GM12878 (cell line): ENCODE measurements around the gene NEGR1. TPM values are rescaled to one million over a fixed set of nuclear protein-coding genes. Genes with fewer than 3 reads are reported as not detected.

Source experiments
- ATAC-seq: fragments of 200-7000 bp; cut with Tn5 transposase; 3 replicates; pipeline ENCODE4 v1.9.1; 2020; ENCODE audit warnings: mild to moderate bottlenecking, moderate library complexity
- BruUV-seq: library from RNA; stranded (reverse); fragments of 400-500 nt; replicated peaks from 2 replicates; lab custom pipeline; 2021; lab: Mats Ljungman, UMichigan
- CTCF ChIA-PET: fragments of 300-600 bp; sonication (Branson Sonifier 250); formaldehyde crosslinking; extraction: SDS; loops from one replicate; lab custom pipeline; 2021; ENCODE audit warnings: inconsistent platforms; lab: Yijun Ruan, JAX
- POLR2A ChIA-PET: fragments of 350-600 bp; formaldehyde crosslinking; extraction: SDS; loops from one replicate; lab custom pipeline; 2021; ENCODE audit warnings: inconsistent platforms; lab: Charles Lee
- RAD21 ChIA-PET: fragments of 300-600 bp; sonication (Branson Sonifier 250); formaldehyde crosslinking; loops from one replicate; lab custom pipeline; 2023; ENCODE audit warnings: antibody characterized with exemption; ENCODE audit not compliant: unreplicated experiment; lab: Charles Lee
- SMC1A ChIA-PET: fragments of 300-600 bp; sonication (Branson Sonifier 250); formaldehyde crosslinking; loops from one replicate; lab custom pipeline; 2023; ENCODE audit not compliant: unreplicated experiment, uncharacterized antibody; lab: Charles Lee
- DNase-seq: peaks from one replicate; pipeline ENCODE4 v3.0.0-alpha.2; 2011; ENCODE audit warnings: low read depth, low spot score
- FAIRE-seq: peaks from 3 replicates; lab custom pipeline; 2011; peaks lifted over from hg19 to GRCh38; lab: Jason Lieb, UNC
- H2AFZ ChIP-seq: 2 replicates; pipeline ENCODE4 v1.6.0; 2011; ENCODE audit warnings: low read depth, low read length, control low read depth; ENCODE audit not compliant: control insufficient read depth
- H3K27ac ChIP-seq: 2 replicates; pipeline ENCODE4 v1.5.1; 2011; ENCODE audit warnings: control low read depth; ENCODE audit not compliant: control insufficient read depth, insufficient read depth
- H3K27me3 ChIP-seq, 2 experiments: replicated peaks in 1 of 2; 2 replicates each; pipeline versions ENCODE4 v1.6.0 to v1.6.1; 2011; ENCODE audit warnings: low read length in 1 of 2; ENCODE audit not compliant: control insufficient read depth in 2 of 2, insufficient read depth in 2 of 2
- H3K36me3 ChIP-seq, 2 experiments: 2 replicates each; pipeline ENCODE4 v1.5.1; 2011; ENCODE audit warnings: low read length in 1 of 2; ENCODE audit not compliant: control insufficient read depth in 2 of 2, insufficient read depth in 2 of 2
- H3K4me1 ChIP-seq: 2 replicates; pipeline ENCODE4 v1.6.1; 2011; ENCODE audit warnings: mild to moderate bottlenecking, low read length, moderate library complexity, mixed read lengths; ENCODE audit not compliant: control insufficient read depth, insufficient read depth
- H3K4me2 ChIP-seq: 2 replicates; pipeline ENCODE4 v1.6.0; 2011; ENCODE audit warnings: control low read depth; ENCODE audit not compliant: control insufficient read depth, insufficient read depth
- H3K4me3 ChIP-seq: fragments of 200-600 bp; sonication (generic); 2 replicates; pipeline ENCODE4 v1.5.1; 2016
- H3K79me2 ChIP-seq: 2 replicates; pipeline ENCODE4 v1.6.0; 2011; ENCODE audit warnings: low read length; ENCODE audit not compliant: control insufficient read depth, insufficient read depth
- H3K9ac ChIP-seq: 2 replicates; pipeline ENCODE4 v1.8.0; 2011; ENCODE audit warnings: low read length, control low read depth, mixed read lengths; ENCODE audit not compliant: control insufficient read depth, insufficient read depth
- H3K9me3 ChIP-seq: replicated peaks from 3 replicates; pipeline ENCODE4 v1.5.1; 2011; ENCODE audit warnings: mild to moderate bottlenecking, low read length; ENCODE audit not compliant: control insufficient read depth, insufficient read depth
- H4K20me1 ChIP-seq: 2 replicates; pipeline ENCODE4 v1.6.0; 2011; ENCODE audit not compliant: control insufficient read depth, insufficient read depth
- CHD2 ChIP-seq: IDR thresholded peaks from 2 replicates; pipeline ENCODE4 v1.6.1; 2011; ENCODE audit warnings: low read depth, low read length, improper control_type of control experiment, borderline replicate concordance
- ELK1 ChIP-seq: IDR thresholded peaks from 2 replicates; pipeline ENCODE4 v1.6.1; 2012; ENCODE audit warnings: low read depth, low read length, improper control_type of control experiment
- ETV6 ChIP-seq, 2 experiments: fragments of 450-650 bp in 1 of 2; IDR thresholded peaks in 1 of 2; conservative IDR thresholded peaks in 1 of 2; 2 replicates each; pipeline ENCODE4 v1.6.1; 2014; ENCODE audit warnings: antibody characterized with exemption in 1 of 2, borderline replicate concordance in 1 of 2, low read depth in 1 of 2, mild to moderate bottlenecking in 1 of 2, moderate library complexity in 1 of 2
- HDAC6 ChIP-seq: fragments of 200-600 bp; sonication (generic); IDR thresholded peaks from one replicate; pipeline ENCODE4 v1.8.0; 2017; ENCODE audit warnings: antibody characterized with exemption; ENCODE audit not compliant: unreplicated experiment
- HDGF ChIP-seq: fragments of 450-650 bp; IDR thresholded peaks from 2 replicates; pipeline ENCODE4 v1.6.1; 2016; ENCODE audit warnings: antibody characterized with exemption
- NFYB ChIP-seq: IDR thresholded peaks from 2 replicates; pipeline ENCODE4 v1.6.1; 2011; ENCODE audit warnings: low read depth, mild to moderate bottlenecking, low read length, improper control_type of control experiment, moderate library complexity; ENCODE audit not compliant: insufficient read depth
- NR2C1 ChIP-seq: fragments of 450-650 bp; IDR thresholded peaks from 2 replicates; pipeline ENCODE4 v1.6.1; 2017; ENCODE audit warnings: antibody characterized with exemption, mild to moderate bottlenecking, moderate library complexity
- RFX5 ChIP-seq: IDR thresholded peaks from 2 replicates; pipeline ENCODE4 v1.6.1; 2011; ENCODE audit warnings: low read depth, low read length, improper control_type of control experiment
- SMARCA5 ChIP-seq: fragments of 450-650 bp; IDR thresholded peaks from 2 replicates; pipeline ENCODE4 v1.6.1; 2017; ENCODE audit warnings: mild to moderate bottlenecking
- SMC3 ChIP-seq: IDR thresholded peaks from 2 replicates; pipeline ENCODE4 v1.6.1; 2011; ENCODE audit warnings: low read length, improper control_type of control experiment, borderline replicate concordance
- SREBF1 ChIP-seq: IDR thresholded peaks from 2 replicates; pipeline ENCODE4 v1.6.1; 2012; ENCODE audit warnings: mild to moderate bottlenecking, low read length
- WGBS: methylation state at CpG from one replicate; pipeline ENCODE4 v1.1.6; 2016; ENCODE audit warnings: low lambda C conversion rate; ENCODE audit not compliant: insufficient replicate concordance, insufficient coverage; ENCODE audit errors: missing lambda C conversion rate; 5-methylcytosine and 5-hydroxymethylcytosine counted together
- in situ Hi-C: fragments of 300-500 bp; cut with MboI; formaldehyde crosslinking; loops from 9 replicates; pipeline ENCODE4 v1.14.3; 2018; ENCODE audit warnings: mixed read lengths
- intact Hi-C: fragments of 100-400 bp; cut with micrococcal nuclease; formaldehyde crosslinking; loops from one replicate; pipeline ENCODE4 v1.14.2; 2022; ENCODE audit not compliant: unreplicated experiment
- polyA plus RNA-seq, 11 experiments: library from polyadenylated mRNA; depleted of rRNA in 4 of 11; unstranded in 6 of 11; stranded (reverse) in 5 of 11; fragments of >200 nt; fragmentation: Nextera tagmentation in 4 of 11; fragmentation: Illumina TruSeq in 1 of 11; extraction: Ambion mirVana in 4 of 11; extraction: Trizol in 1 of 11; gene quantifications; 1 replicate in 1 of 11; 2 replicates in 10 of 11; pipeline versions ENCODE4 v1.2.1 to v1.2.3, GENCODE V29; 2011 to 2016; ENCODE audit warnings: inconsistent platforms in 2 of 11, missing spikeins in 2 of 11, low read depth in 1 of 11
- total RNA-seq, 4 experiments: library from RNA; depleted of rRNA in 3 of 4; stranded (reverse); fragments of >200 nt in 3 of 4; fragmentation: Illumina TruSeq in 1 of 4; extraction: Trizol in 1 of 4; gene quantifications; 2 replicates each; pipeline versions ENCODE4 v1.2.1 to v1.2.3, GENCODE V29; 2013 to 2021
- TF ChIP-seq, protein P1 (sequence below): fragments of 150-350 bp; IDR thresholded peaks from 2 replicates; pipeline ENCODE4 v1.6.1; 2014; ENCODE audit warnings: mild to moderate bottlenecking, low read depth, low read length
- TF ChIP-seq, protein P2 (sequence below): fragments of 450-650 bp; IDR thresholded peaks from 2 replicates; pipeline ENCODE4 v1.6.1; 2017; ENCODE audit warnings: mild to moderate bottlenecking

Gene NEGR1
- total and polyA plus RNA-seq, 10 of the 15 experiments (the other 5 are each of a cell fraction or from before 2014, with no cell fraction given), result under 0.01 to 0.03 (median 0.01) TPM; not detected in 7

DNA sequence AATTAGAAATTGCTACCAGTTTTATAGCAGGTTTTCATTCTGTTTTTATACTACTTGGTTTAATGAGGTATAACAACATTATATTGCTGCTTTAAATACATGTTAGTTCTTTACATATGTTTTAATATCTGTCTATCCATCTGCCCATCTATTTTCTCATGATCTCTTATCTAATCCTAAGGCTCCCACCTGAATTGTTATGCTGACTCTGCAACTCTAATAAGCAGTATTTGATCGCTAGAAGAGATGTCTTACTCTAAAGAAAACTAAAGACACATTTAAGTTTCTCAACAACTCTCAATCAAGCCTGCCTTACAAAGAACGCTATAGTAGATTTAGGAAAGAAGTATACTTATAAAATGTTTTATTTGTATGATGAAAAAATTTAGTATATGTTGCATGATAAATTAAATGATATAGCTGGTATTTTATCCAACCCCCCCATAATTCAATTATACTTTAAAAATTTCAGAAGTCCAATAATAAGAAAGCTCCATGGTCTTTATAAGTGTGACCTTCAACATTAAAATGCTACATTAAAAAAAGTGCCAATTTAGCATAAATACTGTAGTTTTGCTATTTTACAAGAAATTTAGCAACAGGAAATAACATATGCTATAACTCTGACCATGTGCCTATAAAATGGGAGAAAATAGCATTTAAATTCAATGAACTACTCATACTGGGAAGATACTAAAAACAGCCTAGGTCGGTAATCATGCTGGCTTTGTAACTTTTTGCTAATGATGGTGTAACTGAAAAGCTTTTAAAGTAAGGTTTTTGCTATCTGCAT is 180.3 kb downstream of the NEGR1 start:
- H3K27ac ChIP-seq, result no peak overlapping the region
- no peaks in the 10 kb centered on the region for H3K9me3 ChIP-seq
- SMC1A ChIA-PET, result no interaction called here
- no peaks in the 10 kb centered on the region for H3K36me3 ChIP-seq
- H2AFZ ChIP-seq, result no peak overlapping the region
- intact Hi-C loops, result no loop called here
- no peaks in the 10 kb centered on the region for H3K27me3 ChIP-seq
- H4K20me1 ChIP-seq, result no peaks in the 10 kb centered on the region
- TF ChIP-seq HDGF (no peak), NR2C1 (no peak), SMC3 (no peak), SMARCA5 (no peak)
- TF ChIP-seq, all 136 proteins: peak for 0
- no peak for ATAC-seq
- no peaks in the 10 kb centered on the region for H3K4me1 ChIP-seq
- ChIA-PET CTCF (no interaction called here), RAD21 (no interaction called here), POLR2A (no interaction called here)
- H3K9ac ChIP-seq, result no peak overlapping the region
- no peak for DNase-seq
- no peak for FAIRE-seq
- no peak overlapping the region for H3K4me3 ChIP-seq
- no TSS peak for BruUV-seq
- 14% methylated on average over 3 of the region's 3 CpGs for WGBS
- no peaks in the 10 kb centered on the region for H3K79me2 ChIP-seq
- in situ Hi-C loops, result no loop called here
- H3K4me2 ChIP-seq, result no peak overlapping the region

DNA sequence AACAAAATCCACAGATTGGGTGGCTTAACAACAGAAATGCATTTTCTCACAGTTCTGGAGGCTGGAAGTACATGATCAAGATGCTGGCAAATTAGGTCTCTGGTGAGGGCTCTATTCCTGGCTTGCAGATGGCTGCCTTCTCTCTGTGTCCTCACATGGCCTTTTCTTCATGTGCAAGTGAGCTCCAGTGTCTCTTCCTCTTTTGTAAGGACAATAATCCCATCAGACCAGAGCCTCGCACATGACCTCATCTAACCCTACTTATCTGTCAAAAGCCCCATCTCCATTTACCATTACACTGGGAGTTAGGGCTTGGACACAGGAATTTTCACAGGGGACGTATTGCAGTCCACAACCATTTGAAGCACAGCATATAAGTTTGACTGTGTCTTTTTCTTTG is 181.6 kb downstream of the NEGR1 start:
- Histone ChIP-seq H3K9me3 (no peaks in the 10 kb centered on the region), H3K4me1 (no peaks in the 10 kb centered on the region), H3K4me3 (no peak overlapping the region), H2AFZ (no peak overlapping the region), H3K27ac (no peak overlapping the region), H3K79me2 (no peaks in the 10 kb centered on the region), H3K36me3 (no peaks in the 10 kb centered on the region), H3K9ac (no peak overlapping the region), H3K27me3 (no peaks in the 10 kb centered on the region), H3K4me2 (no peak overlapping the region), H4K20me1 (no peaks in the 10 kb centered on the region)
- in situ Hi-C loops (no loop called here), intact Hi-C loops (no loop called here)
- POLR2A ChIA-PET, result no interaction called here
- CTCF ChIA-PET, result no interaction called here
- FAIRE-seq, result no peak
- no peak for DNase-seq
- SMC1A ChIA-PET, result no interaction called here
- no TSS peak for BruUV-seq
- no peak for ATAC-seq
- WGBS, result 9% methylated on average over 2 of the region's 2 CpGs
- RAD21 ChIA-PET, result no interaction called here
- TF ChIP-seq CHD2 (no peak), ELK1 (no peak), RFX5 (no peak), SREBF1 (no peak), HDAC6 (no peak), ETV6 (conservative IDR thresholded peaks at IDR 0.05 in 1 of 2, IDR thresholded peaks at IDR 0.05 in 1 of 2; ENCODE audit: borderline replicate concordance in 1 of 2, low read depth in 1 of 2) (no peak), NFYB (no peak)
- TF ChIP-seq, protein P1, sequence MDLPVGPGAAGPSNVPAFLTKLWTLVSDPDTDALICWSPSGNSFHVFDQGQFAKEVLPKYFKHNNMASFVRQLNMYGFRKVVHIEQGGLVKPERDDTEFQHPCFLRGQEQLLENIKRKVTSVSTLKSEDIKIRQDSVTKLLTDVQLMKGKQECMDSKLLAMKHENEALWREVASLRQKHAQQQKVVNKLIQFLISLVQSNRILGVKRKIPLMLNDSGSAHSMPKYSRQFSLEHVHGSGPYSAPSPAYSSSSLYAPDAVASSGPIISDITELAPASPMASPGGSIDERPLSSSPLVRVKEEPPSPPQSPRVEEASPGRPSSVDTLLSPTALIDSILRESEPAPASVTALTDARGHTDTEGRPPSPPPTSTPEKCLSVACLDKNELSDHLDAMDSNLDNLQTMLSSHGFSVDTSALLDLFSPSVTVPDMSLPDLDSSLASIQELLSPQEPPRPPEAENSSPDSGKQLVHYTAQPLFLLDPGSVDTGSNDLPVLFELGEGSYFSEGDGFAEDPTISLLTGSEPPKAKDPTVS, result no peak
- TF ChIP-seq, protein P2, sequence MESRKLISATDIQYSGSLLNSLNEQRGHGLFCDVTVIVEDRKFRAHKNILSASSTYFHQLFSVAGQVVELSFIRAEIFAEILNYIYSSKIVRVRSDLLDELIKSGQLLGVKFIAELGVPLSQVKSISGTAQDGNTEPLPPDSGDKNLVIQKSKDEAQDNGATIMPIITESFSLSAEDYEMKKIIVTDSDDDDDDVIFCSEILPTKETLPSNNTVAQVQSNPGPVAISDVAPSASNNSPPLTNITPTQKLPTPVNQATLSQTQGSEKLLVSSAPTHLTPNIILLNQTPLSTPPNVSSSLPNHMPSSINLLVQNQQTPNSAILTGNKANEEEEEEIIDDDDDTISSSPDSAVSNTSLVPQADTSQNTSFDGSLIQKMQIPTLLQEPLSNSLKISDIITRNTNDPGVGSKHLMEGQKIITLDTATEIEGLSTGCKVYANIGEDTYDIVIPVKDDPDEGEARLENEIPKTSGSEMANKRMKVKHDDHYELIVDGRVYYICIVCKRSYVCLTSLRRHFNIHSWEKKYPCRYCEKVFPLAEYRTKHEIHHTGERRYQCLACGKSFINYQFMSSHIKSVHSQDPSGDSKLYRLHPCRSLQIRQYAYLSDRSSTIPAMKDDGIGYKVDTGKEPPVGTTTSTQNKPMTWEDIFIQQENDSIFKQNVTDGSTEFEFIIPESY, result no peak
